Activated CD8-positive, alpha-beta T cell treated with anti-CD3 and anti-CD28 coated beads for 36 hours (primary cell): ENCODE results near the gene ARHGAP9. TPM values are rescaled to one million over a fixed set of nuclear protein-coding genes. Genes with fewer than 3 reads are reported as not detected.
"Not testable (repeated sequence)": the region's sequence is repeated elsewhere in the genome, so short reads cannot be mapped to it uniquely, and the experiment has no call there.

Experiments
- ATAC-seq: fragments of 200-7000 bp; cut with Tn5 transposase; one replicate; pipeline ENCODE4 v1.10.0; 2021; ENCODE audit warnings: mild to moderate bottlenecking, moderate library complexity
- CTCF ChIA-PET: fragments of 350-600 bp; sonication (Branson Sonifier 250); formaldehyde crosslinking; loops from one replicate; lab custom pipeline; 2021; ENCODE audit warnings: antibody characterized with exemption; lab: Charles Lee
- POLR2A ChIA-PET: fragments of 350-600 bp; sonication (Branson Sonifier 250); formaldehyde crosslinking; loops from one replicate; lab custom pipeline; 2021; ENCODE audit warnings: antibody characterized with exemption; lab: Charles Lee
- DNase-seq: peaks from one replicate; pipeline ENCODE4 v3.0.0-alpha.2; 2020
- H3K27ac Mint-ChIP-seq: one replicate; pipeline ENCODE4 v1.8.0; 2021; ENCODE audit warnings: mild to moderate bottlenecking, mixed read lengths
- H3K27me3 Mint-ChIP-seq: one replicate; pipeline ENCODE4 v1.8.0; 2021; ENCODE audit warnings: mixed read lengths
- H3K36me3 Mint-ChIP-seq: one replicate; pipeline ENCODE4 v1.8.0; 2021; ENCODE audit warnings: low read depth, mixed read lengths
- H3K4me1 Mint-ChIP-seq: one replicate; pipeline ENCODE4 v1.8.0; 2021; ENCODE audit warnings: low read depth, mixed read lengths
- H3K4me3 Mint-ChIP-seq: one replicate; pipeline ENCODE4 v1.8.0; 2021; ENCODE audit warnings: mild to moderate bottlenecking, moderate library complexity, mixed read lengths
- H3K9me3 Mint-ChIP-seq: one replicate; pipeline ENCODE4 v1.8.0; 2021; ENCODE audit warnings: mixed read lengths
- intact Hi-C: fragments of 100-400 bp; cut with micrococcal nuclease; formaldehyde crosslinking; loops from one replicate; pipeline ENCODE4 v1.10.0; 2022
- total RNA-seq, 2 experiments: library from RNA; stranded (reverse); gene quantifications; one replicate each; pipeline ENCODE4 v1.2.3, GENCODE V29; 2021
- TF ChIP-seq, protein P1 (sequence below): fragments of 200-600 bp; IDR thresholded peaks from one replicate; pipeline ENCODE4 v1.8.0; 2022; ENCODE audit warnings: antibody characterized with exemption, mild to moderate bottlenecking

Gene ARHGAP9
- total RNA-seq, 2 experiments from 2014 or later, result 125 to 128 TPM

DNA sequence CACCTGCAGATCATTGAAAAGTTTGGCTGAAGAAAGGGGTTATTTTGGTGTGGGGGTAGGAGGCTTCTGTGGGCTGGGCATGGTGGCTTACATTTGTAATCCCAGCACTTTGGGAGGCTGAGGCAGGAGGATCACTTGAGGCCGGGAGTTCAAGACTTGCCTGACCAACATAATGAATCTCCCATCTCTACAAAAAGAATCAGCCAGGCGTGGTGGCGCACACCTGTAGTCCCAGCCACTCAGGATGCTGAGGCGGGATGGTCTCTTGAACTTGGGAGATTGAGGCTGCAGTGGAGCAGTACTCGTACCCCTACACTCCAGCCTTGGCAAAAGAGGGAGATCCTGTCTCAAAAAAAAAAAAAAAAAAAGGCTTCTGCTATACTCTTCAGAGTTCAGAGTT is 33.6 kb upstream of the ARHGAP9 start:
- Mint-ChIP-seq H3K27ac (peak overlapping the region; percentile 57), H3K36me3 (peaks cover 68% of the 10 kb centered on the region), H3K4me1 (peaks cover 20% of the 10 kb centered on the region), H3K9me3 (no peaks in the 10 kb centered on the region), H3K4me3 (no peak overlapping the region), H3K27me3 (no peaks in the 10 kb centered on the region)
- DNase-seq (no peak), ATAC-seq (no peak)
- TF ChIP-seq, protein P1, sequence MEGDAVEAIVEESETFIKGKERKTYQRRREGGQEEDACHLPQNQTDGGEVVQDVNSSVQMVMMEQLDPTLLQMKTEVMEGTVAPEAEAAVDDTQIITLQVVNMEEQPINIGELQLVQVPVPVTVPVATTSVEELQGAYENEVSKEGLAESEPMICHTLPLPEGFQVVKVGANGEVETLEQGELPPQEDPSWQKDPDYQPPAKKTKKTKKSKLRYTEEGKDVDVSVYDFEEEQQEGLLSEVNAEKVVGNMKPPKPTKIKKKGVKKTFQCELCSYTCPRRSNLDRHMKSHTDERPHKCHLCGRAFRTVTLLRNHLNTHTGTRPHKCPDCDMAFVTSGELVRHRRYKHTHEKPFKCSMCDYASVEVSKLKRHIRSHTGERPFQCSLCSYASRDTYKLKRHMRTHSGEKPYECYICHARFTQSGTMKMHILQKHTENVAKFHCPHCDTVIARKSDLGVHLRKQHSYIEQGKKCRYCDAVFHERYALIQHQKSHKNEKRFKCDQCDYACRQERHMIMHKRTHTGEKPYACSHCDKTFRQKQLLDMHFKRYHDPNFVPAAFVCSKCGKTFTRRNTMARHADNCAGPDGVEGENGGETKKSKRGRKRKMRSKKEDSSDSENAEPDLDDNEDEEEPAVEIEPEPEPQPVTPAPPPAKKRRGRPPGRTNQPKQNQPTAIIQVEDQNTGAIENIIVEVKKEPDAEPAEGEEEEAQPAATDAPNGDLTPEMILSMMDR, result no peak
- CTCF ChIA-PET, result interaction anchor here (1.0 kb wide), 1 partner anchor 54 kb away, joined by 3 read pairs; the partner anchor contains the start of gene GLI1
- intact Hi-C loops, result no loop called here
- POLR2A ChIA-PET, result interaction anchor here (0.8 to 2.0 kb wide), 3 partner anchors 8 to 33 kb away, joined by 3 to 6 read pairs (median 4); partner anchors contain the start of genes ARHGAP9 and MARS1

DNA sequence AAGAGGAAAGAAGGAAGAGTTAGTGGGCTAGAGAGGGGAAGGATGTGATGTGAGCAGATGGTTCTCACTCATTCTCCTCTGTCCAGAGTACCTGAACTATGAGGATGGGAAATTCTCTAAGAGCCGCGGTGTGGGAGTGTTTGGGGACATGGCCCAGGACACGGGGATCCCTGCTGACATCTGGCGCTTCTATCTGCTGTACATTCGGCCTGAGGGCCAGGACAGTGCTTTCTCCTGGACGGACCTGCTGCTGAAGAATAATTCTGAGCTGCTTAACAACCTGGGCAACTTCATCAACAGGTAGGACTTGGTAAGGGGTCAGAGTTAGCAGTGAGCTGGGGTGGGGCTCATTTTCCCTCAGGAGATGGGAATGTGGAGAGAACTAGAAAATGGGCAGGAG is 33.0 kb upstream of the ARHGAP9 start:
- Mint-ChIP-seq H3K36me3 (peaks cover 68% of the 10 kb centered on the region), H3K27me3 (no peaks in the 10 kb centered on the region), H3K4me1 (peaks cover 16% of the 10 kb centered on the region), H3K27ac (peak overlapping the region; percentile 57), H3K9me3 (no peaks in the 10 kb centered on the region), H3K4me3 (no peak overlapping the region)
- intact Hi-C loops, result no loop called here
- no peak for DNase-seq
- ChIA-PET CTCF (interaction anchor here (1.0 kb wide), 1 partner anchor 54 kb away, joined by 3 read pairs; the partner anchor contains the start of gene GLI1), POLR2A (interaction anchor here (0.7 to 2.0 kb wide), 4 partner anchors 8 to 33 kb away, joined by 3 to 6 read pairs (median 4); partner anchors contain the start of genes ARHGAP9 and MARS1)
- ATAC-seq, result no peak
- TF ChIP-seq, protein P1, result no peak

DNA sequence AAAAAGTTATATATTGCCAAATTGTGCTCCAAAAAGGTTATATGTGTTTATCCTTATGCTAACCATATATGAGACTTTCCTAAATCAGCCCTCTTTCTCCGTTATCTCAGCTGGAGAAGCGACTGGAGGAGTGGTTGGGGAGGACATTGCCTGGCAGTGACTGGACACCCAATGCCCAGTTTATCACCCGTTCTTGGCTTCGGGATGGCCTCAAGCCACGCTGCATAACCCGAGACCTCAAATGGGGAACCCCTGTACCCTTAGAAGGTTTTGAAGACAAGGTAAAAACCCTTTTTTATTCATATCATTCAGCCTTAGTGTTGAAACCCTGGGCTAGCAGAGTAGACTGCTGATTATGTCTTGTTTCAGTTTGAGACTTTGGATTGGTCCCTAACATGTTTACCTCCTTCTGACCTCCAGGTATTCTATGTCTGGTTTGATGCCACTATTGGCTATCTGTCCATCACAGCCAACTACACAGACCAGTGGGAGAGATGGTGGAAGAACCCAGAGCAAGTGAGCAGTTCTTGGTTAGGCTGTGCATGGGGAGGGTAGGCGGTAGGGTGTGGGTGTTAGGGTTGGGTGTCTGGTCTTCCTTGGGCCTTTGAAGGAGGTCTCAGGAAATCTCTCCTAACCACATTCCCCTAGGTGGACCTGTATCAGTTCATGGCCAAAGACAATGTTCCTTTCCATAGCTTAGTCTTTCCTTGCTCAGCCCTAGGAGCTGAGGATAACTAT is 32.1 kb upstream of the ARHGAP9 start:
- Mint-ChIP-seq H3K36me3 (peaks cover 60% of the 10 kb centered on the region), H3K27ac (peak overlapping the region; percentile 57)

DNA sequence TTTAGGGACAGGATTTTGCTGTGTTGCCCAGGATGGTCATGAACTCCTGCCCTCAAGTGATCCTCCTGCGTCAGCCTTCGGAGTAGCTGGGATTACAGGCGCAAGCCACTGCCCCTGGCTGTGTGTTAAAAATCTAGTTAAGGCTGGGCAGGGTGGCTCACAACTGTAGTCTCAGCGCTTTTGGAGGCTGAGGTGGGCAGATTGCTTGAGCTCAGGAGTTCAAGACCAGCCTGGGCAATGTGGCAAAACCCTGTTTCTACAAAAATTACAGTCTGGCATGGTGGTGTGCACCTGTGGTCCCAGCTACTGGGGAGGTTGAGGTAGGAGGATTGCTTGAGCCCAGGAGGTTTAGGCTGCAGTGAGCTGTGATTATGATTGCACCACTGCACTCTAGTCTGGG is 31.5 kb upstream of the ARHGAP9 start:
- ChIA-PET POLR2A (interaction anchor here (1.0 to 1.4 kb wide), 2 partner anchors 35 to 39 kb away, joined by 3 to 4 read pairs; no protein-coding TSS in a partner anchor), CTCF (interaction anchor here (0.6 kb wide), 1 partner anchor 20 kb away, joined by 3 read pairs; no protein-coding TSS in a partner anchor)
- no peak overlapping the region for H3K4me3 Mint-ChIP-seq
- DNase-seq (no peak), ATAC-seq (no peak)
- peaks cover 7% of the 10 kb centered on the region for H3K4me1 Mint-ChIP-seq
- no peaks in the 10 kb centered on the region for H3K9me3 Mint-ChIP-seq
- peaks cover 57% of the 10 kb centered on the region for H3K36me3 Mint-ChIP-seq
- intact Hi-C loops, result no loop called here
- no peak overlapping the region for H3K27ac Mint-ChIP-seq
- no peaks in the 10 kb centered on the region for H3K27me3 Mint-ChIP-seq
- TF ChIP-seq, protein P1, result no peak

More for the DNA sequence above, 32.1 kb upstream of the ARHGAP9 start:
- Mint-ChIP-seq H3K4me3 (no peak overlapping the region), H3K27me3 (no peaks in the 10 kb centered on the region), H3K9me3 (no peaks in the 10 kb centered on the region), H3K4me1 (peaks cover 7% of the 10 kb centered on the region)
- TF ChIP-seq, protein P1, result no peak
- ATAC-seq, result no peak
- POLR2A ChIA-PET, result interaction anchor here (0.7 to 2.0 kb wide), 4 partner anchors 22 to 35 kb away, joined by 3 to 6 read pairs (median 4); partner anchors contain the start of genes ARHGAP9 and MARS1
- DNase-seq, result no peak
- CTCF ChIA-PET, result interaction anchor here (0.6 kb wide), 1 partner anchor 20 kb away, joined by 3 read pairs; no protein-coding TSS in a partner anchor
- intact Hi-C loops, result no loop called here

DNA sequence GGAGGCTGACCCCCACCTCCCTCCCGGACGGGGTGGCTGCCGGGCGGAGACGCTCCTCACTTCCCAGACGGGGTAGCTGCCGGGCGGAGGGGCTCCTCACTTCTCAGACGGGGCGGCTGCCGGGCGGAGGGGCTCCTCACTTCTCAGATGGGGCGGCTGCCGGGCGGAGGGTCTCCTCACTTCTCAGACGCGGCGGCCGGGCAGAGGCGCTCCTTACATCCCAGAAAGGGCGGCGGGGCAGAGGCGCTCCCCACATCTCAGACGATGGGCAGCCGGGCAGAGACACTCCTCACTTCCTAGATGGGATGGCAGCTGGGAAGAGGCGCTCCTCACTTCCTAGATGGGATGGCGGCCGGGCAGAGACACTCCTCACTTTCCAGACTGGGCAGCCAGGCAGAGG is 28.1 kb upstream of the ARHGAP9 start:
- H3K27ac Mint-ChIP-seq, H3K27me3 Mint-ChIP-seq, CTCF ChIA-PET, POLR2A ChIA-PET, intact Hi-C loops, H3K9me3 Mint-ChIP-seq, H3K4me1 Mint-ChIP-seq, DNase-seq, H3K4me3 Mint-ChIP-seq, ATAC-seq: not testable (repeated sequence)
- H3K36me3 Mint-ChIP-seq, result peaks cover 52% of the 10 kb centered on the region

DNA sequence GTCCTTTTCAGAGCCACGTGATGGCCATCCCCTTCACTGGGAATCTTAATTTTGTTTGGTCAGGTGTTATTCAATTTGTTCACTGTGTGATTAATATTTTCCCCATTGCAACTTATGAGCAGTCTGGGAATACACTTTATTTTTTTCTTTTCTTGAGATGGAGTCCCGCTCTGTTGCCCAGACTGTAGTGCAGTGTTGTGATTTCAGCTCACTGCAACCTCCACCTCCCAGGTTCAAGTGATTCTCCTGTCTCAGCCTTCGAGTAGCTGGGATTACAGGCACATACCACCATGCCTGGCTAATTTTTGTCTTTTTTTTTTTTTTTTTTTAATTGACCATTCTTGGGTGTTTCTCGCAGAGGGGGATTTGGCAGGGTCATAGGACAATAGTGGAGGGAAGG is 26.9 kb upstream of the ARHGAP9 start:
- H3K4me3 Mint-ChIP-seq, CTCF ChIA-PET, H3K9me3 Mint-ChIP-seq, H3K4me1 Mint-ChIP-seq, ATAC-seq, DNase-seq, intact Hi-C loops, H3K27me3 Mint-ChIP-seq, H3K27ac Mint-ChIP-seq: not testable (repeated sequence)
- peaks cover 48% of the 10 kb centered on the region for H3K36me3 Mint-ChIP-seq
- POLR2A ChIA-PET, result interaction anchor here (1.0 to 1.1 kb wide), 2 partner anchors 9 to 19 kb away, joined by 4 to 5 read pairs; partner anchors contain the start of gene MARS1

DNA sequence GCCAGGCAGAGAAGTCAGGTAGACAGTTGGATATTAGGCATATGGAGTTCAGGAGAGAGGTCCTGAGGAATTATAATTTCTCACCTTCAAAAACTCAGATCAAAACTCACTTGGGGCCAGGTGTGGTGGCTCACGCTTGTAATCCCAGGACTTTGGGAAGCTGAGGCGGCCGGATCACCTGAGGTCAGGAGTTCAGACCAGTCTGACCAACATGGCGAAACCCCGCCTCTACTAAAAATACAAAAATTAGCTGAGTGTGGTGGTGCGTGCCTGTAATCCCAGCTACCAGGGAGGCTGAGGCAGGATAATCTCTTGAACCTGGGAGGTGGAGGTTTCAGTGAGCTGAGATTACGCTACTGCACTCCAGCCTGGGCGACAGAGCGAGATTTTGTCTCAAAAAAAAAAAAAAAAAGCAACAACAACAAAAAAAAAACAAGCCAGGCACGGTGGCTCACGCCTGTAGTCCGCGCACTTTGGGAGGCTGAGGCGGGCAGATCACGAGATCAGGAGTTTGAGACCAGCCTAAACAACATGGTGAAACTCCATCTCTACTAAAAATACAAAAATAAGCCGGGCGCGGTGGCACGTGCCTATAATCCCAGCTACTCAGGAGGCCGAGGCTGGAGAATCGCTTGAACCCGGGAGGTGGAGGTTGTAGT is 22.8 kb upstream of the ARHGAP9 start:
- CTCF ChIA-PET, result interaction anchor here (1.4 kb wide), 1 partner anchor 81 kb away, joined by 5 read pairs; no protein-coding TSS in a partner anchor
- H3K4me1 Mint-ChIP-seq, DNase-seq, ATAC-seq, H3K9me3 Mint-ChIP-seq, H3K27me3 Mint-ChIP-seq, intact Hi-C loops, H3K4me3 Mint-ChIP-seq: not testable (repeated sequence)
- H3K27ac Mint-ChIP-seq, result peak overlapping the region; percentile 24
- POLR2A ChIA-PET, result interaction anchor here (0.9 to 3.4 kb wide), 3 partner anchors 12 to 44 kb away, joined by 3 to 26 read pairs (median 4); partner anchors contain the start of gene DCTN2
- H3K36me3 Mint-ChIP-seq, result peaks cover 66% of the 10 kb centered on the region
